Left colon (tissue), 2 donors: Measurements from ENCODE around the gene MUC13. TPM values are rescaled to one million over a fixed set of nuclear protein-coding genes. Genes with fewer than 3 reads are reported as not detected.
"Not testable (repeated sequence)": the region's sequence is repeated elsewhere in the genome, so short reads cannot be mapped to it uniquely, and the experiment has no call there.

Experiments
- ATAC-seq: fragments of 200-7000 bp; cut with Tn5 transposase; one replicate; pipeline ENCODE4 v1.9.1; 2020; ENCODE audit warnings: mild to moderate bottlenecking, moderate library complexity
- DNase-seq, 2 donors: peaks; one replicate each; pipeline ENCODE4 v3.0.0-alpha.2; 2020
- intact Hi-C, 2 donors: fragments of 100-400 bp; cut with DNase I in 1 of 2; cut with micrococcal nuclease in 1 of 2; formaldehyde crosslinking; loops; one replicate each; pipeline versions ENCODE4 v1.11.2 to v1.14.0; 2022; cut with DNase I, micrococcal nuclease
- long read RNA-seq: library from polyadenylated mRNA; unstranded; transcript quantifications from one replicate; pipeline ENCODE4 v2.0.0, GENCODE V29; 2021
- total RNA-seq, 2 donors: library from RNA; stranded (reverse); fragmentation: NEBNext Ultra II Directional; extraction: Animal tissue kit (Norgen Biotek cat#: 25700); gene quantifications; one replicate each; pipeline ENCODE4 v1.2.1, GENCODE V29; 2021
- donor health status: DM: no; HTN: no; CAD: no.
- donor health status: DM: yes; HTN: yes; CAD: no.

The MUC13 gene, protein sequence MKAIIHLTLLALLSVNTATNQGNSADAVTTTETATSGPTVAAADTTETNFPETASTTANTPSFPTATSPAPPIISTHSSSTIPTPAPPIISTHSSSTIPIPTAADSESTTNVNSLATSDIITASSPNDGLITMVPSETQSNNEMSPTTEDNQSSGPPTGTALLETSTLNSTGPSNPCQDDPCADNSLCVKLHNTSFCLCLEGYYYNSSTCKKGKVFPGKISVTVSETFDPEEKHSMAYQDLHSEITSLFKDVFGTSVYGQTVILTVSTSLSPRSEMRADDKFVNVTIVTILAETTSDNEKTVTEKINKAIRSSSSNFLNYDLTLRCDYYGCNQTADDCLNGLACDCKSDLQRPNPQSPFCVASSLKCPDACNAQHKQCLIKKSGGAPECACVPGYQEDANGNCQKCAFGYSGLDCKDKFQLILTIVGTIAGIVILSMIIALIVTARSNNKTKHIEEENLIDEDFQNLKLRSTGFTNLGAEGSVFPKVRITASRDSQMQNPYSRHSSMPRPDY
- 1,000 to 10,000 TPM; 1,001 to 1,021 TPM for total RNA-seq
- long read RNA-seq, transcript MUC13-205 (12 exons, 2,879 nt): major isoform, 44 of 362 reads
- long read RNA-seq, partial matches to known transcripts: 302 of 362 reads
- long read RNA-seq, other reads (novel, unspliced or antisense): 16 of 362 reads

DNA sequence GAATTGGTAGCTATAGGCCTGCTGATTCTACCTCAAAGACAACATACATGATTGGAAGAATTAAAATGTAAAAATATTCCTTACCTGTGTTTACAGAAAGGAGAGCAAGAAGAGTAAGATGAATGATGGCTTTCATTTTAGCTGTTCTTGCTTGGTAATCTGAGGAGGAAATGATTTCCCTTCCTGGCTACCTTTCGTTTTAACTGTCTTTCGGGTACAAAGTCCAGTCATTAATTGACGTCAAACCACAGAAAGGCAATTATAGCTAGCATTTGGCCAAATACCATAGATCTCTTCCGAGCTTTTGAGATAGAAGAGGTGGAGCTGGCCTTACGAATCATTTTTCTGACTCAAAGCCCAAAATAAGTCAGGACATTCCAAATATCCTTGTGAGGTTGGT is at the start of gene MUC13:
Gene MUC13, minus strand, starts transcription at position 175 of the 400 bp plus-strand sequence. Its CDS starts 39 bp downstream, at position 136.
- ATAC-seq: peak; percentile 71
- intact Hi-C loops: no loop called here
- no peak for DNase-seq

DNA sequence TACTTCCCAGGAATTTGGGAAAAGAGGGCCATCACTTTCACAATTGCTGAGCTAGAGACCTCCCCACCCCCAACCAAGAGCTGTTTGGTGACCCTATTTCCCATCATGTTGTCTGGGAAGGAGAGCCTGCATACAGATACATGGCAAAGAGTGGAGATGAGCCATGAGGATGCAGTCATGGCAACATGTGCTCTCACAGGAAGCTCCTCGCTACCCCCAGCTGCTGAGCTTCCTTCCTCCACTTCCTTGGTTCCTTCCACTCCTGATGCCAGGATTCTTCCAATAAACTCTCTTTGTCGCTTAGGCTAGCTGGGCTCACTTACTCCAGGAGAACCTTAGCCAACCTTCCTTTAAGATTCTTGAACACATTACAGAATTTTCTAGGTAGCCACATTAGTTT is 48.3 kb upstream of the MUC13 start:
- intact Hi-C loops: no loop called here
- no peak for ATAC-seq
- DNase-seq: no peak

DNA sequence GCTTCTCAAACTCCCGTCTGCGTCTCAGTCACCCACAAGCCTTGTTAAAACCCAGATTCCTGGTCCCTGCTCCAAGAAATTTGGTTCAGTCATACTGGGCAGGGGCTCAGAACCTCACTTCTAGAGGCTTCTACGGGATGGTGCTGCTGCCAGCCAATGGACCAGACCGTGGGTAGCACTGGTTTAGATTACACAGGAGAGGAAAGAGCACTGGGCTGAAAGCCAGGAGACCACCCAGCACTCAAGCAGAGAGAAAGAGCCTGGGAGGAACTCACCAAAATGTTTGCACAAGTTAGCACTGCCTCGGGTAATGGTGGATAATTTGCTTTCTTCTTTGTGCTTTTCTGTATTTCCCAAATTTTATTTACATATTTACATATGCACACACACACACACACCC is 46.9 kb upstream of the MUC13 start:
- ATAC-seq: no peak
- intact Hi-C loops: no loop called here
- DNase-seq: no peak

DNA sequence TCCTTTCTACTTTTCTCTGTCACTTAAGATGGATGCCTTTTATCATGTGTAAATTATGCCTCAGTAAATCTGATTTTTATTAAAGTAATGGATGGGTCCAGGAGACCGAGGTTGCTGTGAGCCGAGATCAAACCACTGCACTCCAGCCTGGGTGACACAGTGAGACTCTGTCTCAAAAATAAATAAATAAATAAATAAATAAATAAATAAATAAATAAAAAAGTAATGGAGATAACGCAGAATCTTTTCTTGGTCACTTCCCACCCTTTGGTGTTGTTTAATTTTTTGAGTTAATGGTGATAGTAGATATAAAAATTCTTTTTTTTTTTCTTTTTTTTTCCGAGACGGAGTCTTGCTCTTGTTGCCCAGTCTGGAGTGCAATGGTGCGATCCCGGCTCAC is 44.1 kb upstream of the MUC13 start:
- no peak for DNase-seq
- intact Hi-C loops: no loop called here
- no peak for ATAC-seq

DNA sequence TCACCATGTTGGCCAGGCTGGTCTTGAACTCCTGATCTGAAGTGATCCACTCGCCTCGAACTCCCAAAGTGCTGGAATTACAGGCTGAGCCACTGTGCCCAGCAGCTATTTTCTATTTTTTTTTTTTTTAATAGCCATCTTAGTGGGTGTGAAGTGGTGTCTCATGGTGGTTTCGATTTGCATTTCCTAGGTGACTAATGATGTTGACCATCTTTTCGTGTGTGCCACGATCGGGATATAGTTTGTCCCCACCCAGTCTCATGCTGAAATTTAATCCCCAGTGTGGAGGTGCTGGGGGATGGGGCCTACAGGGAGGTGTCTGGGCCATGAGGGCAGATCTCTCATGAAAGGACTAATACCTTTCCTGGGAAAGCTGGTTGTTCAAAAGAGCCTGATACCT is 41.8 kb upstream of the MUC13 start:
- ATAC-seq (no peak), DNase-seq (no peak)
- intact Hi-C loops: no loop called here

DNA sequence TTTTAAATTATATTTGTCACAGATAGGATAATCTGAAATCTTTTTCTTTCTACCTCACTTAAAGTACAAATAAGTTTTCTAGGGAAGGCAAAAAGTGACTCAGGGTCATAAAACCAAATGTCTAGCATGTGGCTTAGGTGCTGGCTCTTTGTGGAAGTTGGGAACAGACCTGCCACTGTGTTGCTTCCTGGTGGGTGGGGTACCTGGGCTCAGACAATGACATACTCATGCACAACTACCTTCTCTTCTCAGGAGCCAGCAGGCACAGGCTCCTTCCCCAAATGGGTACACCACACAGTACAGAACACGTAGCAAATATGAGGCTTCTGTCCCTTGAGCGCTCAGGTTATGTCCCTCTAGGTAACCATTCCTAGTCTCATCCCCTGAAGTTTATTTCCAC is 40.1 kb upstream of the MUC13 start:
- DNase-seq (peak; percentile 57 to 85), ATAC-seq (peak; percentile 76)
- intact Hi-C loops: no loop called here

DNA sequence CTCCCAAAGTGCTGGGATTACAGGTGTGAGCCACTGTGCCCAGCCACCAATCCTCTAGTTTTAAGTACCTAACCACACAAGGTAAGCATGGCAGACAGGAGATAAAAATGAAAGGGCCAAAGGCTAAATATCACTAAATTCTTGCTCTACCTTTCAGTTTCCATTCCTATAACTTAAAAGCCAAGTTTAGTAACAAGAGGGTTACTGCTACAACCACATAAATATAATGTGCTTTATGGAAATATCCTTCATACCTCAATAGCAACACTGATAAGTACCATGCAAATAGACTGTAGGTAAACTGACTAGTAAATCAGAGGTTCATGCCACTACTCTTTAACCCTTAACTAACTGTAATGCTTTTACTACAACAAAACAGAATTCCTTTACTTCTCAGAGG is 38.7 kb upstream of the MUC13 start:
- ATAC-seq: peak; percentile 5
- intact Hi-C loops: no loop called here
- DNase-seq: no peak

DNA sequence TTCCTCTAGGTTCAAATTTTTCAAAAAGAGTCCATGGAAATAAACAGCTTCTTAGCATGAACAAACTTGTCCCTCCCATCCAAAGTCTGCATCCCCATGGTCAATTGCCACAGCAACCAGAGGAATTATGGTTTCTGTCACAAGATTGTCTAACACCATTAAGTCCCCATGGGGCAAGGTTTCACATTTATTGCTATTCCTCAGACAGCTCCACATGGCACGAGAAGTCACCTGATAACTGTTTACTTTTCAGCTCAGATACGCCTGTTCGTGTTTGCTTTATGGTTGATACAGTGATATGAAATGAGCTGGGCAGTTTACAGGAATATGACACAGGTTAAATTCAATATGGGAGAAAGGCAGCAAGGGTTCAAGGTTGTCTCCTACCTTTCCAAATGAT is 37.9 kb upstream of the MUC13 start:
- DNase-seq: peak; percentile 50 to 80
- peak; percentile 85 for ATAC-seq
- intact Hi-C loops: no loop called here

DNA sequence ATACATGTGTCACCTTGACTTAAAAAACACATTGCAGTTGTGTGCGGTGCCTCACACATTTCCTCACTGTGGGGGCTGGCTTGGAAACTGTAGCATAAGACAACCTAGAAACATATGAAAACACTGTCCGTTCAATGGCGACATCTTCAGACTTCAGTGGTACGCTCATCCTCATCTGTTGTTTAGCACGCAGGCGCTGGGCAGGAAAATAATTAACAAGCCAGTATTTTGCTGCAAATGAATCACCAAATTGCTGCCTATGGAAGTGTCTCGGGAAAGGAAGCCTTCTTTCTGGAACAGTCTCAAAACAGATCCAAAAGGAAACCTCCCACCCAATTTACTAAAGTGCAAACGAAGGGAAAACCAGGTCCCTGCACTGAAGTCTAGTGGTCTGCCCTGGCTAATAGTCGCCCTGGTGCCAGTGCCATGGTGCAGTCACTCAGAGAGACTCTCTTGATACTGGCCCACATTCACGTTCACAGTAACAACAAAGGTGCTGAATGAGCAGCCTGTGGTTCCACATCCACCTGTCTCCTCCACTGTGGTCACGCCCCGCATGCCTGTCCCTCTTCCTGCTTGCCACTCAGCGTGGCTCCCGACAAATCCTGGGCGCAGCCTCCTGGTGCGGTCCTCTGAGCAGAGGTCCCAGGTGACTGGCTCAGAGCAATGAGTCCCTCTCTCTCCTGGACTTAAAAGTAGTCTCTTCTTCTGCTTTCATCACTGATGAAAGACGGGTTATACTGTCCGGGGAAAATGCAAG is 35.6 kb upstream of the MUC13 start:
- ATAC-seq (no peak), DNase-seq (peak; percentile 48 to 61)
- intact Hi-C loops: no loop called here

DNA sequence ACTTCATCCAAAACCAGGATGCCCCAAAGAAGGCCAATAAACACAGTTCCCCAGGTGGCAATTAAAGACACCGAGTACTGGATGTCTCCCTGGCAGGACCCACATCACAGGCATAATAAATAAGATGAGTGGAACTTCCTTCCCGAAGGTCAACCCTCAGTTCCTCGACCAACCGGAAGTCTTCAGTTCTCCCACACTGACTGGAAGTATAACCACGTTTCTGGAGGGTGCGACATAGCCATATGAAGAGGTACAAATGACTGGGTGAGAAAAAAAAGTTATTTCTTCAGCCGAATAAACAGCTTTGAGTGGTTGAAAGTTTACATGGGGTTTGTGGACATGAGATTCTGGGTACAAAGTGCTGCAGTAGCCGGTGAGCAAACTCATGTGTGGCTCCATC is 34.6 kb upstream of the MUC13 start:
- ATAC-seq (no peak), DNase-seq (no peak)
- intact Hi-C loops: no loop called here

DNA sequence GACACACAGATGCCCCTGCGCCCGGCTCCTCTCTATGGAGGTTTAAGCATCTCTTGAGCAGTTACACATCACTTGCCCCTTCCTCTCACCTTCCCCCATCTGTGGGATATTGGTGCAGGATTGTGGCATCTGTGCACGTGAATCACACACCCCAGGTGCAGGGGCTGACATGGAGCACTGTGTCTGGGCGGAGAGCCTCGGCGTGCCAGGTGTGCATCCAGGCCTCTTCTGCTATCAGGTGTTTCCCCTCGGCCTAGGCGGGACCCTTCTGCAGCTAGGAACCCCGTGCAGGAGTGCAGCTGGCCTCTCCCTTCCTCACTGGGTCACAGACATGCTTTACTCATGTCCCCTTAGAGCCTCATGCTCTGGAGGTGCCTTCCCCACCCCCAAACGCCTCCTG is 33.4 kb upstream of the MUC13 start:
- intact Hi-C loops: no loop called here
- no peak for ATAC-seq
- DNase-seq: no peak

DNA sequence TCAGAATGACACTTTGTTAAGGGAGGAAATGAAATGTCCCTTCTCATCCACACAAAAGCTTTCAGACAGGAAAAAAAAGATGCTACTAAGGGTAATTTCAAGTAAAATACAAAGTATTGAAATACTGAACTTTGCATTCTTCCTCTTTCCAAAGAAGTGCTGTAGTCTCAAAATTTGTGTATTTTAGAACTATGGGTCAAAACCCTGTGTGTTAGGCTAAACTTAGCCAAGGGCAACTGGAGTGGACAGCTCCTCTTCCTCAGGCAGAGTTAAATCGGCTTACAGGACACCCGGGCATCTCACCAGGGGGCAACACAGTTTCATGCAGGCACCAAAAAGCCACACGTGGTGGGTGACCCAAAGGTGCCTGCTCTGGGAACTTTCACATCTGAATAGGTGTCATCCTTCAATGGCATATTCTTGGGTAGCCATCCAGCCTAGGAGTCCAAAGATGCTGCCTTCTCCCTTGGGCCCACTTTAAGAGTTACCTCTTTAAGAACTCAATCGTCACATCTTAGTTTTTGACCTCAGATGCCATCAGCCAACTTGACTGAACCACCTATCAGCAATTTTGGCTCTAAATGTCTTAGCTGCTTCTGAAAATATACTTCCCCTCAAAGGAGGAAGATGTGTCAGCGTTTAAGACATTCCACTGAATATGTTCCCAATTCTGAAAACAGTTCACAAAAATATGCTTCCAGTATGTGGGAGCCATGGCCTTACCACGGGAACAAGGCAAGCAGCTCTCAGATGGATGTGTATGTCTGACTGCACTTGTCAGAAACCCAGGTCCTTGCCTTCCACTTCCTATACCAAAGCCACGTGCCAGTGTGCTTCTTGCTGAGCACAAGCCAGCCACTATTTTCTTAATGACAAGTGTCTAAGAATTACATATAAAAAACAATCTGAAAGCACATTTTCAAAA is 32.2 kb upstream of the MUC13 start:
- intact Hi-C loops: no loop called here
- ATAC-seq (no peak), DNase-seq (no peak)

DNA sequence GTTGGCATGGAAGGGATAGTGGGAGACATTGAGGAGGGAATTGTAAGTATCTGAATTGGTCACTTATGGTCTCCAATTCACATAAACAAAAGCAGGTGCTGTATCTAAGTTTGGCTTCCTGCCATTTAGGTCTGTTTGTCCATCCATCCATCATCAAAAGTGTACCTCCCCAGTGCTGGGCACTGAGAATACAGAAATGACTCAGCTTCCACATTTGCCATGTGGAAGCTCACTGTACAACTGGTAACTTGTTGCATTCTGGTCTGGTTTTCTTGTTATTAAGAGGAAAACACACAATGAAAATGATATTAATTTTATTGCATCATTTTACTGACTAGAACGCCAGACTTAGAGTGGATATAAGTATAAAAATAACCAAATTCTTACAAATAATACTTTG is 30.9 kb upstream of the MUC13 start:
- no peak for DNase-seq
- no peak for ATAC-seq
- intact Hi-C loops: no loop called here

DNA sequence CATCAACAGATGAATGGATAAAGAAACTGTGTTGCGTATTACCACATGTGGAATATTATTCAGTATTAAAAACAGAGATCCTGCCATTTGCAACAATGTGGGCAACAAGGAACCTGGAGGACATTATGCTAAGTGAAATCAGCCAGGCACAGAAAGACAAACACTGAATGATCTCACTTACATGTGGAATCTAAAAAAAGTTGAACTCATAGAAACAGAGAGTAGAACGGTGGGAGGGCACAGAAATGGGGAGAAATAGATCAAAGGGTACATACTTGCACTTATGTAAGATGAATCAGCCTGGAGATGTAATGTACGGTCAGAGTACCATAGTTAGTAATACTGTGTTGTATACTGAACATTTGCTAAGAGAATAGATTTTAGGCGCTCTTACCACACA is 29.8 kb upstream of the MUC13 start:
- ATAC-seq (no peak), DNase-seq (no peak)
- intact Hi-C loops: no loop called here

DNA sequence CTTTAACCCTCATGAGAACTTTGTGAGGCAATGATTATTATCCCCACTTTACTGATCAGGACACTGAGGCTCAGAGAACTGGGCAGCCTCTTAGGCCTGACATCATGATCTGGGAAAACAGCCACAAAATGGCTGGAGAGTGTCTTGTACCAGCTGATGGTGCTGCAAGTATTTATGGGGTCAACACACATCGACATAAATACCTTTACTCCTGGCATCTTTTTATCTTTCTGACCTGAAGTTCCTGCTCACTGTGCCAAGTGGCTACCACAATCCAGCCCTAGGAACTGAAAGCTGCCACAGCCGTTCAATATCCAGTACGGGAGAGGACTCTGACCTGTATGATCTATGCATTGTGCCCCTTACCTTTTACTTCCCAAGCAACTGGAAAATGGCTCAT is 29.2 kb upstream of the MUC13 start:
- intact Hi-C loops: no loop called here
- ATAC-seq: peak; percentile 79

DNA sequence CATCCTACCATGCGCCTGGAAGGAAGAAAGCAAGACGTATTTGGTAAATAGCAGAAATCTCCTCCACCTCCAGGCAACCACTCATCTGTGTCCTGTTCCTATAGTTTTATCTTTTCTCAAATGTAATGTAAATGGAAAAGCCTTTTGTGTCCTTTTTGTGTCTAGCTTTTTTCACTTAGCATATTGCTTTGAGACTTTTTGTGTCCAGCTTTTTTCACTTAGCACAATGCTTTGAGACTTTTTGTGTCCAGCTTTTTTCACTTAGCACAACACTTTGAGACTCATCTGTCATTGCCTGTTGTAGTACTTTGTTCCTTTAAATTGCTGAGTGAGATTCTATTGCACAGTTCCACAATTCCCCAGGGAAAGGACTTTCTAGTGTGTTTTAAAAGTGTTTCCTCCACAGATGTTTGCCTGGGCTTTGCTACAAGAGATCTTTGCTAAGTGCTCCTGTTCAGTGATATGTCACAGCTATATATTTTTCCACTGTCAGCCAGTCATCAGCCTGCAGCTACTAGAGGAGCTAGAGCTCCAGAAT is 27.9 kb upstream of the MUC13 start:
- intact Hi-C loops: no loop called here
- DNase-seq: no peak
- peak; percentile 5 for ATAC-seq

More for the DNA sequence above, 29.2 kb upstream of the MUC13 start:
- DNase-seq: peak; percentile 40 to 73

DNA sequence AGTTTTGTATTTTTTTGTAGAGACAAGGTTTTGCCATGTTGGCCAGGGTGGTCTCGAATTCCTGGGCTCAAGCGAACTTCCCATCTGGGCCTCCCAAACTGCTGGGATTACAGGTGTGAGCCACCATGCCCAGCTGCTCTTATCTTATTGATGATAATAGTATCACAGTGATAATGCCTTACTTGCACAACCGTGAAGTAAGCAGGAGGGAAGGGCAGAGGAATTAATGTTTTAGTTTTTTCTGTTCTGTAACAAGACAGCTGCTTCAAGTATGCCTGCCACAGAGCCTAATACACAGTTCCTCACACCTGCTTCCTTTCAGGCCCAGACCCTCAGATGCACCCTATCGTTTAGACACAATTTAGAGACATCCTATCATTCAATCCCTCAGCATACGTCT is 26.1 kb upstream of the MUC13 start:
- intact Hi-C loops: no loop called here
- ATAC-seq: no peak
- no peak for DNase-seq

DNA sequence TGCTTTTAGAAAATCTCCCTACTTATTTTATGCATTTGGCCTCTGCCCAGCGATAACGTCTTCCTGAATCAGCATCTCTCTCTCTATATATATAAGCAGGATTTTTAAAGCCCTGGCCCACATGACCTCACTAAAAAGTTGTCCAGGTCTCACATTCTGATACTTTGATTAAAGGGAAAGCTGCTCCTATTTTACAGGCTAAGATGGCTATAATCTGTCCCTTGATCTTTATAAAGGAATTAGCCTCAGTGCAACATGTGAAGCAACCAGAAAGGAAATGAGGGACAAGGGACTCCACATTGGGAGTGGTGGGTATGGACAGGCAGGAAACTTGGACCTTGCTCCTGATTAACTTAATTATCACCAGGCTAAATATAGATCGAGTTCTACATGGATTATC is 25.6 kb upstream of the MUC13 start:
- ATAC-seq (peak; percentile 74), DNase-seq (no peak)
- intact Hi-C loops: no loop called here

DNA sequence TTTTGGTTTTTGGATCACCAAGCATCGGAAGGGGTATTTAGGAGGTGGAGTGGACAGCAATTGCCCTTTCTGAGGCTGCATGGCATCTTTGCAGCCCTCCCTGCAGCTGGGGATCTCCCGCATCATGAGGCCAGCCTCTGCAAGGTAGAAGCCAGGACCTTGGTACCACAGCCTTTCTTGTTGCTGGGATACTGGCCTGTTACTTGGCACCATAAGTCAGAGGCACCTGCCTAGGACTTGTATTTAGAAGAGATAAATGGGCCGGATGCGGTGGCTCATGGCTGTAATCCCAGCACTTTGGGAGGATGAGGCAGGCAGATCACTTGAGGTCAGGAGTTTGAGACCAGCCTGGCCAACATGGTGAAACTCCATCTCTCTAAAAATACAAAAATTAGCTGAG is 23.4 kb upstream of the MUC13 start:
- DNase-seq, intact Hi-C loops, ATAC-seq: not testable (repeated sequence)
